DOHH2 (cell line): Measurements from ENCODE around the gene PACS2.

Experiments used
- EZH2phosphoT487 ChIP-seq: fragments of 200-600 bp; sonication (generic); IDR thresholded peaks from 2 replicates; pipeline ENCODE4 v1.6.1; 2017; ENCODE audit warnings: borderline replicate concordance, mild to moderate bottlenecking, antibody characterized with exemption, low read length, moderate library complexity, mixed read lengths
- TF ChIP-seq, protein P1 (sequence below): fragments of 200-600 bp; sonication (generic); IDR thresholded peaks from one replicate; pipeline ENCODE4 v1.5.1; 2014; ENCODE audit warnings: antibody characterized with exemption, mild to moderate bottlenecking, low read depth, low read length; ENCODE audit not compliant: poor library complexity, severe bottlenecking

DNA sequence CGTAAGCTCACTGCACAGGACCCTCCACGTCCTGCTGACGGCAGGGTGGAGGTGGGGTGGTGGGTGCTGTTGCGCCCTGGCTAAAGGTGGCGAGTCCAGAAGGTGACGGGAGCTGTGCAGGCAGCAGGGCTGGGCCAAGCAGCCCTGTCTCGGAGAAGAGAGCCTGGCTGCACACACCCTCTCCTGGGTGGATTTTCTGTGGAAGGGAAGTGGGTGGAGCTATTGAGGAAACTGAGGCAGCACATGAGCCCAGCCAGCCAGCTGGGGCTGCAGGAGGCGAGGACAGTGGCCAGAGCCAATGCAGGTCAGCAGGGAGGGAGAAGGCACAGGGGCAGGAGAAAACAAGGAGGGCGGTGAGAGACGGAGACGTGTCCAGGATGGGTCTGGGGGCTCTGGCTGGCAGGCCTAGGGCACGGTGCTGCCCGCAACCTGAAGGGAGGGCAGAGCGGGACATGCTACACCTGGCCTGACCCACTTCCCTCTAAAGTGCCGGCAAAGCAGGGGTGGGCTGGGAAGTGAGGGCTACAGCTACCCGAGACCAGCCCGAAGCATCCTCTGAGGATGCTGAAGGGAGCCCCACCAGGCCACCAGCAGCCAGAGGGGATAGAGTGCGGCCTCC lies 45.7 kb upstream of the PACS2 start:
- TF ChIP-seq, protein P1, sequence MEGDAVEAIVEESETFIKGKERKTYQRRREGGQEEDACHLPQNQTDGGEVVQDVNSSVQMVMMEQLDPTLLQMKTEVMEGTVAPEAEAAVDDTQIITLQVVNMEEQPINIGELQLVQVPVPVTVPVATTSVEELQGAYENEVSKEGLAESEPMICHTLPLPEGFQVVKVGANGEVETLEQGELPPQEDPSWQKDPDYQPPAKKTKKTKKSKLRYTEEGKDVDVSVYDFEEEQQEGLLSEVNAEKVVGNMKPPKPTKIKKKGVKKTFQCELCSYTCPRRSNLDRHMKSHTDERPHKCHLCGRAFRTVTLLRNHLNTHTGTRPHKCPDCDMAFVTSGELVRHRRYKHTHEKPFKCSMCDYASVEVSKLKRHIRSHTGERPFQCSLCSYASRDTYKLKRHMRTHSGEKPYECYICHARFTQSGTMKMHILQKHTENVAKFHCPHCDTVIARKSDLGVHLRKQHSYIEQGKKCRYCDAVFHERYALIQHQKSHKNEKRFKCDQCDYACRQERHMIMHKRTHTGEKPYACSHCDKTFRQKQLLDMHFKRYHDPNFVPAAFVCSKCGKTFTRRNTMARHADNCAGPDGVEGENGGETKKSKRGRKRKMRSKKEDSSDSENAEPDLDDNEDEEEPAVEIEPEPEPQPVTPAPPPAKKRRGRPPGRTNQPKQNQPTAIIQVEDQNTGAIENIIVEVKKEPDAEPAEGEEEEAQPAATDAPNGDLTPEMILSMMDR: no peak
- no peak for TF ChIP-seq EZH2phosphoT487
